ENCODE data around the gene AOC1. TPM values are rescaled to one million over a fixed set of nuclear protein-coding genes. Genes with fewer than 3 reads are reported as not detected.

Gene AOC1
- total RNA-seq, 1 experiment from 2014 or later = not detected

DNA sequence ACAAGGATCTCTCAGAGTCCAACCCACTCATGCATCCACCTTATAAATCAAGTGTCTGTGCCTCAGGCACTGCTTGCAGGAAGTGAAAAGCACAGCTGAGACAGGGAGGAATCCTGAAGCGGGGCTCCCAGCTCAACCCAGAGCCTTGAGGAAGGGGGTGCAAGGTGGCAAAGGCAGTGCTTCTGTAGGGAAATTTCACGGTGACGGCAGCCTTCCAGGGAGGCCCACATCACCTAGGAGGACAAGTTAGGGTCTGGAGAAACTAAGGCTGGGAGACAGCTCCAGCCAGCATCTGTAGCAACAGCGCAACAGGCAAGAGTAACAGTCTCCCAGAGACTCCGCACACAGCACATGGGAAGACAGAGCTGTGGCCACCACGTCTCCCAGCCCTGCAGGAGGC is 2.7 kb downstream of the AOC1 start:
- H3K4me2 ChIP-seq (ENCODE audit: low read length) = no peak overlapping the region
- intact Hi-C loops (cut with micrococcal nuclease) = no loop called here
- ChIA-PET CTCF (interaction anchor here (0.6 kb wide), 1 partner anchor 10 kb away, joined by 3 read pairs; no protein-coding TSS in a partner anchor), POLR2A (ENCODE audit: unreplicated experiment) (no interaction called here)
- H3F3A ChIP-seq (ENCODE audit: low read length, unreplicated experiment) = no peaks in the 10 kb centered on the region
- H3K27me3 ChIP-seq (ENCODE audit: low read length) = peaks cover 47% of the 10 kb centered on the region
- H3K4me1 ChIP-seq (ENCODE audit: insufficient read depth, low read length) = no peaks in the 10 kb centered on the region
- no peaks in the 10 kb centered on the region for H3K36me3 ChIP-seq (ENCODE audit: low read depth, low read length)
- no peak overlapping the region for H3K4me3 ChIP-seq (ENCODE audit: low read length)
- no peak for ATAC-seq
- no peak for DNase-seq
- H3K27ac ChIP-seq (ENCODE audit: low read length) = no peak overlapping the region
- no peaks in the 10 kb centered on the region for H3K9me2 ChIP-seq (replicated peaks; ENCODE audit: low read length)
- H4K20me1 ChIP-seq (ENCODE audit: low read length) = no peaks in the 10 kb centered on the region
- no peak overlapping the region for H2AFZ ChIP-seq (ENCODE audit: low read length)
- H3K9me3 ChIP-seq (ENCODE audit: low read length) = no peaks in the 10 kb centered on the region
- TF ChIP-seq, protein P1, sequence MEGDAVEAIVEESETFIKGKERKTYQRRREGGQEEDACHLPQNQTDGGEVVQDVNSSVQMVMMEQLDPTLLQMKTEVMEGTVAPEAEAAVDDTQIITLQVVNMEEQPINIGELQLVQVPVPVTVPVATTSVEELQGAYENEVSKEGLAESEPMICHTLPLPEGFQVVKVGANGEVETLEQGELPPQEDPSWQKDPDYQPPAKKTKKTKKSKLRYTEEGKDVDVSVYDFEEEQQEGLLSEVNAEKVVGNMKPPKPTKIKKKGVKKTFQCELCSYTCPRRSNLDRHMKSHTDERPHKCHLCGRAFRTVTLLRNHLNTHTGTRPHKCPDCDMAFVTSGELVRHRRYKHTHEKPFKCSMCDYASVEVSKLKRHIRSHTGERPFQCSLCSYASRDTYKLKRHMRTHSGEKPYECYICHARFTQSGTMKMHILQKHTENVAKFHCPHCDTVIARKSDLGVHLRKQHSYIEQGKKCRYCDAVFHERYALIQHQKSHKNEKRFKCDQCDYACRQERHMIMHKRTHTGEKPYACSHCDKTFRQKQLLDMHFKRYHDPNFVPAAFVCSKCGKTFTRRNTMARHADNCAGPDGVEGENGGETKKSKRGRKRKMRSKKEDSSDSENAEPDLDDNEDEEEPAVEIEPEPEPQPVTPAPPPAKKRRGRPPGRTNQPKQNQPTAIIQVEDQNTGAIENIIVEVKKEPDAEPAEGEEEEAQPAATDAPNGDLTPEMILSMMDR (conservative IDR thresholded peaks at IDR 0.05; ENCODE audit: low read depth, low read length) = no peak
- TF ChIP-seq EZH2phosphoT487 (IDR thresholded peaks at IDR 0.05; ENCODE audit: borderline replicate concordance, low read length) = no peak
- no peak overlapping the region for H3K9ac ChIP-seq (ENCODE audit: low read length)
- no TSS peak for BruUV-seq (replicated peaks)
- H3K79me2 ChIP-seq (ENCODE audit: low read length) = no peaks in the 10 kb centered on the region

DNA sequence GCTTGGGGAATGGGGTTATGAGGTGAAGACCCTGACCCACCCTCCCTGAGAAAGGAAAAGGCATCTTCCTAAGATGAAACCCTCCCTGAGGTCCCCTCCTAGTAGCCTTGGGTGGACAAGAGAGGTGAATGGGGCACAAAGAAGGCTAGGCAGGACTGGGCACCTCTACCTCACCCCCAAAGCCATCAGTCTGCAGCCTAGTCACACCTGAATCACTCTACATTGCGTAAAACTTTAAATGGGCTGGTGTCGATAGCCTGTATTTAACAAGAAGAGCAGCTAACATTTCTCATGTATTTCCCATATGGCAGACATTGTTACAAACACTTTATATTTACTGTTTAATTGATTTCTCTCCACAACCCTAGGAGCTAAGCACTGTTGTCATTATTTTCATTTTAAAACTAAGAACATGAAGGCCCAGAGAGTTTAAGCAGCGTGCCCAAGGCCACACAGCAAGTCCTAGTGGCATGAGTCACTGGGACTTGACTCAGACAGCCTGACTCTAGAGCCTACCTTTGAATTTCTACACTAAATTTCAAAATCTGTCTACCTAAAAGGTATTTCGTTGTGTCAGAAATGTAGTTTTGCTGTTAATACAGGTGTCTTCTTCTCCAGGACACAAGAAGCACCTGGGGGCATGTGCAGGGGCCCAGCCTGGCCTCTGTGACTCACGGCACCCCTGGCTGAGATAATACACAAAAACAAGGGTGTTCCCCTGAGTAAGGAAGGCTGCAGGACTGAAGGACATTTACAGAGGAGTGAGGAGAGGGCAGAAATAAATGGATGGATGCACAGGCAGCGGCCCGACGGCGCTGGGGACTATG is 3.4 kb downstream of the AOC1 start:
- Histone ChIP-seq H3K36me3 (ENCODE audit: low read depth, low read length) (no peaks in the 10 kb centered on the region), H3K4me3 (ENCODE audit: low read length) (no peak overlapping the region), H3K9ac (ENCODE audit: low read length) (no peak overlapping the region), H3K27me3 (ENCODE audit: low read length) (peaks cover 42% of the 10 kb centered on the region), H2AFZ (ENCODE audit: low read length) (no peak overlapping the region), H4K20me1 (ENCODE audit: low read length) (no peaks in the 10 kb centered on the region), H3K9me3 (ENCODE audit: low read length) (no peaks in the 10 kb centered on the region), H3F3A (ENCODE audit: low read length, unreplicated experiment) (no peaks in the 10 kb centered on the region), H3K4me1 (ENCODE audit: insufficient read depth, low read length) (no peaks in the 10 kb centered on the region), H3K4me2 (ENCODE audit: low read length) (no peak overlapping the region), H3K27ac (ENCODE audit: low read length) (no peak overlapping the region), H3K79me2 (ENCODE audit: low read length) (no peaks in the 10 kb centered on the region), H3K9me2 (replicated peaks; ENCODE audit: low read length) (no peaks in the 10 kb centered on the region)
- no peak for ATAC-seq
- peak; percentile 14 for DNase-seq
- no TSS peak for BruUV-seq (replicated peaks)
- no peak for TF ChIP-seq EZH2 (IDR thresholded peaks at IDR 0.05; ENCODE audit: low read length, unreplicated experiment)
- TF ChIP-seq, protein P1 (conservative IDR thresholded peaks at IDR 0.05; ENCODE audit: low read depth, low read length) = no peak
- no peak for TF ChIP-seq EZH2phosphoT487 (IDR thresholded peaks at IDR 0.05; ENCODE audit: borderline replicate concordance, low read length)
- POLR2A ChIA-PET (ENCODE audit: unreplicated experiment) = no interaction called here
- intact Hi-C loops (cut with micrococcal nuclease) = no loop called here
- CTCF ChIA-PET = interaction anchor here (0.6 kb wide), 1 partner anchor 10 kb away, joined by 3 read pairs; no protein-coding TSS in a partner anchor

All from PC-3 (cell line).